OCI-LY1 (cell line): ENCODE results near the gene KLHDC4.

Experiments
- H2AFZ ChIP-seq: fragments of 200-600 bp; sonication (generic), shearing (Covaris generic); 2 replicates; pipeline ENCODE4 v1.6.0; 2014; ENCODE audit warnings: antibody characterized with exemption, mild to moderate bottlenecking, low read length
- H3F3A ChIP-seq: fragments of 200-600 bp; sonication (generic), shearing (Covaris generic); 2 replicates; pipeline ENCODE4 v1.6.0; 2014; ENCODE audit warnings: mild to moderate bottlenecking, antibody characterized with exemption, low read length, moderate library complexity; ENCODE audit not compliant: insufficient read depth
- H3K27ac ChIP-seq: fragments of 200-600 bp; sonication (generic); 2 replicates; pipeline ENCODE4 v1.5.1; 2014; ENCODE audit warnings: low read length, mixed run types, mild to moderate bottlenecking, low read depth; ENCODE audit not compliant: poor library complexity, severe bottlenecking
- H3K27me3 ChIP-seq: fragments of 200-600 bp; sonication (generic); 2 replicates; pipeline ENCODE4 v1.6.0; 2014; ENCODE audit warnings: antibody characterized with exemption, mild to moderate bottlenecking, low read length, moderate library complexity; ENCODE audit not compliant: insufficient read depth
- H3K36me3 ChIP-seq: fragments of 200-600 bp; sonication (generic); 2 replicates; pipeline ENCODE4 v1.6.1; 2014; ENCODE audit warnings: mild to moderate bottlenecking, antibody characterized with exemption, low read length, moderate library complexity, mixed read lengths; ENCODE audit not compliant: insufficient read depth
- H3K4me1 ChIP-seq: fragments of 200-600 bp; sonication (generic); 2 replicates; pipeline ENCODE4 v1.5.1; 2014; ENCODE audit warnings: mild to moderate bottlenecking, low read length, moderate library complexity; ENCODE audit not compliant: insufficient read depth, severe bottlenecking
- H3K4me2 ChIP-seq: fragments of 200-600 bp; sonication (generic), shearing (Covaris generic); 2 replicates; pipeline ENCODE4 v1.6.1; 2014; ENCODE audit warnings: low read length
- H3K4me3 ChIP-seq: fragments of 200-600 bp; sonication (generic); 2 replicates; pipeline ENCODE4 v1.5.1; 2014; ENCODE audit warnings: low read length, low read depth, mild to moderate bottlenecking, mixed read lengths; ENCODE audit not compliant: poor library complexity, severe bottlenecking
- H3K79me2 ChIP-seq: fragments of 200-600 bp; shearing (Covaris generic); 2 replicates; pipeline ENCODE4 v1.6.1; 2016; ENCODE audit warnings: mixed run types, low read length, mixed read lengths; ENCODE audit not compliant: insufficient read depth
- H3K9ac ChIP-seq: fragments of 200-600 bp; sonication (generic), shearing (Covaris generic); 2 replicates; pipeline ENCODE4 v1.6.1; 2014; ENCODE audit warnings: mild to moderate bottlenecking, low read length, mixed read lengths
- H3K9me2 ChIP-seq: fragments of 200-600 bp; sonication (generic), shearing (Covaris generic); 2 replicates; pipeline ENCODE4 v1.6.1; 2014; ENCODE audit warnings: low read depth, mild to moderate bottlenecking, low read length, mixed read lengths
- H3K9me3 ChIP-seq: fragments of 200-600 bp; shearing (Covaris generic); 2 replicates; pipeline ENCODE4 v1.6.1; 2014; ENCODE audit warnings: low read length, mixed read lengths
- H4K20me1 ChIP-seq: fragments of 200-600 bp; sonication (generic), shearing (Covaris generic); 2 replicates; pipeline ENCODE4 v1.6.0; 2016; ENCODE audit warnings: mild to moderate bottlenecking, low read length; ENCODE audit not compliant: insufficient read depth
- CTCF ChIP-seq: fragments of 200-600 bp; sonication (generic), shearing (Covaris generic); IDR thresholded peaks from 2 replicates; pipeline ENCODE4 v1.5.1; 2017; ENCODE audit warnings: mild to moderate bottlenecking, antibody characterized with exemption, low read length, moderate library complexity, mixed read lengths
- EZH2 ChIP-seq: fragments of 200-600 bp; sonication (generic), shearing (Covaris generic); IDR thresholded peaks from 2 replicates; pipeline ENCODE4 v1.8.0; 2017; ENCODE audit warnings: borderline replicate concordance, mixed run types, mild to moderate bottlenecking, antibody characterized with exemption, low read length, moderate library complexity, mixed read lengths

Gene KLHDC4

GRCh38 chr16:87685405-87685755, 80.4 kb downstream of the KLHDC4 start:
- Histone ChIP-seq H2AFZ (no peak overlapping the region), H3K27ac (no peak overlapping the region), H3F3A (no peaks in the 10 kb centered on the region), H3K36me3 (no peaks in the 10 kb centered on the region), H3K4me1 (no peaks in the 10 kb centered on the region), H4K20me1 (no peaks in the 10 kb centered on the region), H3K9ac (no peak overlapping the region), H3K9me2 (no peaks in the 10 kb centered on the region), H3K4me3 (no peak overlapping the region), H3K27me3 (peaks cover 13% of the 10 kb centered on the region), H3K79me2 (no peaks in the 10 kb centered on the region), H3K4me2 (no peak overlapping the region), H3K9me3 (no peaks in the 10 kb centered on the region)
- TF ChIP-seq CTCF: no peak
- no peak for TF ChIP-seq EZH2

GRCh38 chr16:87684711-87685404, 80.9 kb downstream of the KLHDC4 start:
- no peak for TF ChIP-seq EZH2
- no peak for TF ChIP-seq CTCF
- Histone ChIP-seq H4K20me1 (no peaks in the 10 kb centered on the region), H3K27ac (no peak overlapping the region), H3K4me3 (no peak overlapping the region), H3K79me2 (no peaks in the 10 kb centered on the region), H3K4me2 (no peak overlapping the region), H3K9me3 (no peaks in the 10 kb centered on the region), H3F3A (no peaks in the 10 kb centered on the region), H3K4me1 (no peaks in the 10 kb centered on the region), H2AFZ (no peak overlapping the region), H3K36me3 (no peaks in the 10 kb centered on the region), H3K27me3 (peaks cover 13% of the 10 kb centered on the region), H3K9me2 (no peaks in the 10 kb centered on the region), H3K9ac (no peak overlapping the region)

GRCh38 chr16:87684106-87684677, 81.6 kb downstream of the KLHDC4 start:
- Histone ChIP-seq H3K4me3 (no peak overlapping the region), H3F3A (no peaks in the 10 kb centered on the region), H3K9me2 (no peaks in the 10 kb centered on the region), H3K27ac (no peak overlapping the region), H3K9me3 (no peaks in the 10 kb centered on the region), H4K20me1 (no peaks in the 10 kb centered on the region), H3K9ac (no peak overlapping the region), H3K4me2 (no peak overlapping the region), H3K79me2 (no peaks in the 10 kb centered on the region), H3K27me3 (peaks cover 13% of the 10 kb centered on the region), H3K4me1 (no peaks in the 10 kb centered on the region), H2AFZ (no peak overlapping the region), H3K36me3 (no peaks in the 10 kb centered on the region)
- no peak for TF ChIP-seq CTCF
- no peak for TF ChIP-seq EZH2
